Activated T-helper 9 cell treated with anti-CD3 and anti-CD28 coated beads, Interleukin-2, amount 50 U/mL, for 16 hours (primary cell): Measurements from ENCODE around the gene MEAK7.

Experiments used
- DNase-seq: peaks from one replicate; pipeline ENCODE4 v3.0.0-alpha.2; 2020; ENCODE audit warnings: low read depth

The MEAK7 gene

DNA sequence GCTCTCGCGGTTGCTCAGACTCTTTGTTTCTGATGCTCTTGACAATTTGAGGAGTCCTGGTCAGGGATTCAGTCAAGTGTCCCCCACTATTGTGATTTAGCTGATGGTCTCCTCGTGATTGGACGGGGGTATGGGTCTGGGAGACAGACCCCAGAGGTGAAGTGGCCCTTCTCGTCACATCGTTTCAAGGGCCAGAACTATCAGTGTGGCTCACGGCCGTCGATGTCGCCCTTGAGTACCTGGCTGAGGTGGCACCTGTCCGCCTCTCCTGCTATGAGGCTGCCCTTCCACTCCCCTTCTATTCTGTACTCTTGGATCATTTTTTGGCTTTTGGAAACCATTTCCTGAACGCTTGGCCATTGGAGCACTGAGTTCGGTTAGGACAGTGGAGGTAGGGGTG lies 7.4 kb upstream of the MEAK7 start:
- no peak for DNase-seq

DNA sequence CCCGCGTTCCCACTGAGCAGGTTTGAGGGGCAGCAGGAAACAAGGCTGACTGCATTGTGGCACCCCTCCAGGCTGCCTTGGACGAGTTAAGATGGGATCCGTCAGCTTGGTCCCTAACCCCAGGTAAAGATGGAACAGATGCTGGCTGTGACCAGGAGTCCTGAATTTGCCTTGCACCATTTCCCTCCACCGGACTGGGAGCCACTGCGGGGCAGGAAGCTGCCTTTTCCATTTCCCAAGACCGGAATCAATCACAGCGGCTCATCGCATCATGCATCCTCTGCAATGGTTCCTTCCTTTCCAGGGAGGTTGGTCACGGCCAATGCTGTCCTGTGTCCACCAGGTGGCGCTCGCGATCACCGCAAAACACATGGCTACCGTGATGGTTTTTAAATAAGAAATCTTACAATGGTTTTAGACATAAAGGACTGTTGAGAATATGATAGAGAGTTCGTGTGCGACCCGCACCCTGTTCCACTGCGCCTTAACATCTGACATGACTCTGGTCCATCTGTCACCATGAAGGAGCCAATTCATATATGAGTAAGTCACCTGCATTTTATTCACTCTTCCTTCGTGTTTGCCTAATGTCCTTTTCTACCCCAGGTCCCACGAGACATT lies 6.8 kb upstream of the MEAK7 start:
- peak; percentile 75 for DNase-seq

- no peak for DNase-seq
Observed at GRCh38 chr16:84509032-84509950, 4.8 kb upstream of the MEAK7 start.

DNA sequence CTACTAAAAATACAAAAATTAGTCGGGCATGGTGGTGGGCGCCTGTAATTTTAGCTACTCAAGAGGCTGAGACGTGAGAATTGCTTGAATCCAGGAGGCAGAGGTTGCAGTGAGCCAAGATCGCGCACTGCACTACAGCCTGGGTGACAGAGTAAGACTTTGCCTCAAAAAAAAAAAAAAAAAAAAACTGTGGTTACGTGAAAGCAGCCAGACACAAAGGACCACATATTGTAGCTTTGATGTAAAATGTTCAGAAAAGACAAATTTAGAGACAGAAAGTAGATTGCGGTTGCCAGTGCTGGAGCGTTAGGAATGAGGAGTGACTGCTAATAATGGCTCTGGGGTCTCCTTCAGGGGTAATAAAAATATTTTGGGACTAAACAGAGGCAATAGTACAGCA lies 4.0 kb upstream of the MEAK7 start:
- no peak for DNase-seq

GRCh38 chr16:84507011-84507982 lies 2.8 kb upstream of the MEAK7 start:
- DNase-seq: no peak

- DNase-seq: no peak
Observed at GRCh38 chr16:84505249-84506187, 1.1 kb upstream of the MEAK7 start.

DNA sequence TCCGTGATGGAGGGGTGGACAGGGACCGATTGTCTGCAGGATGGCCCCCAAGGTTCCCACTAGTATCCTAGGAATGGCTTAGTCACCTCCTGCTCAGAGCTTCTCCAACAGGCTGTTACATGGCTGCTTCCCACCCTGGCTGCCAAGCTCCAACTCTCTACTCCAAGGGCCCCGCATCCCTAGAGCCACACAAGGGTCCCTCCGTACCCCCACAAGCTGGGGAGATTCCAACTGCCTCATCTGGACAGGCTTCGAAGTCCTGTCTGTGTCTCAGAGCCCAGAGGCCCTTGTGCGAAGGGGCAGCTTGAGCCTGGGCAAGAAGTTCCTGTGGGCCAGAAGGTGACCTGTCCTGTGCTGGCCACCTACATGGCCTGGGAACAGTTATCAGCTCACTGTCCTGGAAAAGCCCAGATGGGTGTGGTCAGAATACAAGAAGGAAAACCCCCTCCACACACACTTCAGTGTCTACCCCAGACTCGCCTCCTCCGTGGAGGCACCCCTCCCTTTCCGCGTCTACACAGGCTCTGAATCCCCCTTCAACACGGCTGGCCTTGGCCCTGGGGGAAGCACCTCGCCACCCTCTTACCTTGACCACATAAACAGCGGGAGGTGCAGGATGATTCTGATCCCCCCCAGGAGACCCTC lies 586 bp downstream of the MEAK7 start:
- DNase-seq: no peak

DNA sequence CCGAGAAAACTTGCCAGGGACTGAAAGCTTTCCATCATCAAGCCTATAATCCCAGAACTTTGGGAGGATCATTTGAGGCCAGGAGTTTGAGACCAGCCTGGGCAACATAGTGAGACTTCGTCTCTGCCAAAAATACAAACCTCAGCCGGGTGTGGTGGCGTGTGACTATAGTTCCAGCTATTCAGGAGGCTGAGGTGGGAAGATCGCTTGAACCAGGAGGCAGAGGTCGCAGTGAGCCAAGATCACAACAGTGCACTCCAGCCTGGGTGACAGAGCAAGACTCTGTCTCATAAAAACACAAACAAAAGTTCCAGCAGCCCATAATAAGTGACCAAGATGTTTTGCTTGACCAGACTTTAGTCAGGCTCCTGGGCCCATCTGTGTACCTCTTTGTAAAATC lies 1.9 kb downstream of the MEAK7 start:
- DNase-seq: no peak

DNA sequence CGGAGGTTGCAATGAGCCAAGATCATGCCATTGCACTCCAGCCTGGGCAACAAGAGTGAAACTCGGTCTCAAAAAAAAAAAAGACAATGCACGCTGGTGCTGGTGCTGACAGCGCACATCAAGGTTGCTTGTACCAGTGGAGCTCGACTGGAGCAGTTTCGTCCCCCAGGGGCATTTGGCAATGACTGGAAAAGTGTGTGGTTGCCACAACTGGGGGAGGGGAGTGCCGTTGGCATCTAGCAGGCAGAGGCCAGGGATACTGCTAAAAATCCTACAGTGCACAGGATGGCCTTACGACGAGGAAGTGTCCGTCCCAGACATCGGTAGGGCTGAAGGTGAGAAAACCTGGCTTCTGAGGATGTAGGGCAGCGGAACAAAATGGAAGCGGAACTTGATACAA lies 2.4 kb downstream of the MEAK7 start:
- DNase-seq: no peak

GRCh38 chr16:84501077-84501735 lies 3.3 kb downstream of the MEAK7 start:
- no peak for DNase-seq

DNA sequence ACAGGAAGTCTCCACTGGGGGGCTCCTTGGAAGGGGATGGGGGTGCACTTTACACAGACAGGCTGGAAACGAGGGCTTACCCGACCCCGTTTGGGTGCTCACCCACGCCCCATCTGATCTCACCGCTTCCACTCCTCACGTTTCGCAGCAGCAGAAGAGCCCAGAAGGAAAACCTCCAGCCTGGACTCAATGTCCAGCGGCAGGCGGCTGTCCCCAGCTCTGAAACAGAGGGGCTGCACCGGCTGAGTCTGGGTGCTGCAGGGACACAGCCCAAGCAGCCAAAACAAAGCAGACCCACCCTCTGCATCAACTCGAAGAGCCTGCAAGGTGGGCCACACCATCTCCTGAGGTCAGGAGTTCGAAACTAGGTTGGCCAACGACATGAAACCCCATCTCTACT lies 3.9 kb downstream of the MEAK7 start:
- no peak for DNase-seq

GRCh38 chr16:84499638-84500037 lies 4.8 kb downstream of the MEAK7 start:
- no peak for DNase-seq

DNA sequence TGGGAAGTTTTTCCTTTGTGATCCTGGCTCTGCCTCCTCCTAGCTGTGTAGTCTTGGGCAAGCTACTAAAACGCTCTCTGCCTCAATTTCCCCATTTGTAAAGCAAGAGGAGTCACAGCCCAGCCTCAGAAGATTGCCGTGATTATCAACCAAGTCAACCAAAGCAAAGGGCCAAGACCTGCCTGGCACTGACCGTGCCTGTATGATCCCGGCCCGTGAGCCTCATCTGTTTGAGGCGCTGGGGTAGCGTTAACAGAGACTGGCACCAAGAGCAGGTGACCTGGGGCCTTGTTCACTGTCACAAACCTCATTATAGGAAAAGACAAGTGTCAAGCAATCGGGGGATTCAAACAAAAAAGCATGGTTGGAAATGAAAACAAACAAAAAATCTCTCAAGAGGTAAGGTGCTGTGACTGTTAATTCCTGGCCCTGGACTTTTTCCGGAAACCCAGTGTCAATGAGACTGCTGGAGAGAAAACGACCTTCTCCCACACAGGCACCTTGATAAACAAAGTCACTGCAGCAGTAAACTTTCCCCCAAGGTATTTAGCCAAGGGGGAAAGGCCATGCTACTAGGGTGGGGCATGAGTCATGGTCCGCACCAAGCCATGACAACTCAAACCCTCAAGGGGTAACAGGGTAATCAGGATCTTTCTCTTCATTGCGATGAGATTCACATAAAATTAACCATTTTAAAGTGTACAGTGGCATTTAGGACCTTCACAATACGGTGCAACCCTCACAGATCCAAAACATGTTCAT lies 5.4 kb downstream of the MEAK7 start:
- DNase-seq: no peak

- no peak for DNase-seq
Observed at GRCh38 chr16:84498223-84498610, 6.2 kb downstream of the MEAK7 start.

GRCh38 chr16:84497418-84498222 lies 6.8 kb downstream of the MEAK7 start:
- DNase-seq: no peak

DNA sequence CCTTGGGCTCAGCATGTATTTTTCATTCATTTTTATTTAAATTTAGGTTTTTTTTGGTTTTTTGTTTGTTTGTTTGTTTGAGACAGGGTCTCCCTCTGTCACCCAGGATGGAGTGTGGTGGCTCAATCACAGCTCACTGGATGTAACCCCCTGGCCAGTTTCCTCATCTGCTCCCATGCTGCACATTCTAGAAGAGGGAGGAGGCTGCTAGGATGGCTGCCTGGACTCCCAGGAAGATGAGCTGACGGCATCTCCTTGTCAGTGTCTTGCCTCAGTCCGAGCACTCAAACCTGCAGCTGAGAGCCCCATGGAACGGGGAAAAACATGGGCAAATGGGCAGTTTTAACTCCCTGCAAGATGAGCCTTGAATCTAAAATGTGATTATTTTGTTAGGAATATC lies 7.5 kb downstream of the MEAK7 start:
- no peak for DNase-seq

DNA sequence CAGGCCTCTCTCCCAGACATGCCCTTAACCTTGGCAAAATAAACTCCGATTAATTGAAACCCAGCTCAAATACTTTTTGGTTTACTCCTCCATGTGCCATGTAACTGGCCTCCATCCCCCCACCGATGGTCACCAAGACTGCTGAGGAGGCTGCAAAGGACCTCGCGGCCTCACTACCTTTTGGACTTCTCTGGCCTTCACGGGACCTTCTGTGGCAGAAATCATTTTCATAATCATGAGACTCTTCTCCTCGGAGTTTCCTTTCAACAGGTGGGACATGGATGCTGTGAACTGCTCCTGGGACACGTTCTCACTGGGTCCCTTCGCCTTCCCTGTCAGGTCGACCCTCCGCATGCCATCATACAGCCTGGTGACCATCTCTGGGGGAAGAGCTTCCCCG lies 9.0 kb downstream of the MEAK7 start:
- DNase-seq: no peak

GRCh38 chr16:84489131-84489530 lies 15.3 kb downstream of the MEAK7 start:
- no peak for DNase-seq

GRCh38 chr16:84487358-84487757 lies 17.1 kb downstream of the MEAK7 start:
- DNase-seq: no peak
